Subcutaneous adipose tissue (tissue), 4 donors: ENCODE data around the gene CCDC87. TPM values are rescaled to one million over a fixed set of nuclear protein-coding genes. Genes with fewer than 3 reads are reported as not detected.

Source experiments
- CTCF ChIP-seq: fragments of 450-650 bp; IDR thresholded peaks from one replicate; pipeline ENCODE4 v1.5.1; 2016; ENCODE audit warnings: low read depth, mild to moderate bottlenecking, control low read depth, antibody characterized with exemption, moderate library complexity
- total RNA-seq, 4 donors: library from RNA; depleted of rRNA; stranded (reverse); fragments of >200 nt; gene quantifications; one replicate each; pipeline ENCODE4 v1.1.0, GENCODE V29; 2016

CCDC87 gene
- total RNA-seq, 4 donors from 2014 or later = 0.17 TPM; not detected in 3

GRCh38 chr11:66632952-66633351 lies 40.1 kb upstream of the CCDC87 start:
- no peak for TF ChIP-seq CTCF

- no peak for TF ChIP-seq CTCF
These were observed 39.0 kb upstream of the CCDC87 start for GRCh38 chr11:66631883-66632282.

- no peak for TF ChIP-seq CTCF
These were observed 36.5 kb upstream of the CCDC87 start for GRCh38 chr11:66629356-66629755.

GRCh38 chr11:66628061-66628603 lies 35.3 kb upstream of the CCDC87 start:
- TF ChIP-seq CTCF = no peak

- TF ChIP-seq CTCF = no peak
These were observed 34.1 kb upstream of the CCDC87 start for GRCh38 chr11:66626926-66627325.

- no peak for TF ChIP-seq CTCF
These were observed 33.5 kb upstream of the CCDC87 start for GRCh38 chr11:66626382-66626781.

- TF ChIP-seq CTCF = no peak
These were observed 32.9 kb upstream of the CCDC87 start for GRCh38 chr11:66625752-66626149.
